HL-60 (cell line): Measurements from ENCODE around the gene DOCK8.

ENCODE experiments used
- CTCF ChIP-seq: IDR thresholded peaks from one replicate; pipeline ENCODE4 v1.5.1; 2011; ENCODE audit warnings: low read length, control low read depth, inconsistent platforms; ENCODE audit not compliant: insufficient read depth
- POLR2AphosphoS5 ChIP-seq: IDR thresholded peaks from 2 replicates; pipeline ENCODE4 v1.6.1; 2012; ENCODE audit warnings: low read depth
- REST ChIP-seq: IDR thresholded peaks from 2 replicates; pipeline ENCODE4 v1.6.1; 2012; ENCODE audit warnings: low read depth; ENCODE audit not compliant: insufficient replicate concordance

GRCh38 chr9:479971-480350 lies 265.3 kb downstream of the DOCK8 start:
- TF ChIP-seq POLR2AphosphoS5 (no peak), CTCF (no peak), REST (no peak)
